Stomach smooth muscle (tissue), 2 donors: ENCODE measurements around the gene FAM53B.
A peak's percentile ranks its signal among the peaks of the same experiment; 100 is the strongest.

Source experiments
- H3K27ac ChIP-seq: one replicate; pipeline ENCODE4 v1.7.0; 2013; ENCODE audit warnings: mild to moderate bottlenecking, low read length, inconsistent platforms
- H3K27me3 ChIP-seq, 2 donors: one replicate each; pipeline ENCODE4 v1.7.0; 2013; ENCODE audit warnings: low read length in 2 of 2; ENCODE audit not compliant: insufficient read depth in 2 of 2, control insufficient read depth in 1 of 2
- H3K36me3 ChIP-seq, 2 donors: one replicate each; pipeline ENCODE4 v1.7.0; 2013; ENCODE audit warnings: low read length in 2 of 2; ENCODE audit not compliant: control insufficient read depth in 2 of 2, insufficient read depth in 2 of 2
- H3K4me1 ChIP-seq: one replicate; pipeline ENCODE4 v1.7.0; 2013; ENCODE audit warnings: low read length; ENCODE audit not compliant: control insufficient read depth, insufficient read depth
- H3K4me3 ChIP-seq, 2 donors: one replicate each; pipeline ENCODE4 v1.7.0; 2013; ENCODE audit warnings: low read length in 2 of 2
- H3K9ac ChIP-seq, 2 donors: one replicate each; pipeline ENCODE4 v1.7.0; 2013; ENCODE audit warnings: low read length in 2 of 2, mild to moderate bottlenecking in 1 of 2
- H3K9me3 ChIP-seq, 2 donors: one replicate each; pipeline ENCODE4 v1.7.0; 2013; ENCODE audit warnings: low read length in 2 of 2; ENCODE audit not compliant: control insufficient read depth in 2 of 2
- donor health status: healthy.
- donor health status: Pancreatic carcinoma.

FAM53B gene

GRCh38 chr10:124693801-124694416, 50.3 kb downstream of the FAM53B start:
- Histone ChIP-seq H3K27me3 (no peaks in the 10 kb centered on the region), H3K4me1 (peaks cover 26% of the 10 kb centered on the region), H3K9ac (peak overlapping the region in 1 of 2 donors; percentile 13), H3K9me3 (no peaks in the 10 kb centered on the region), H3K36me3 (peaks cover 3 to 10% of the 10 kb centered on the region in 2 donors), H3K4me3 (peak overlapping the region in 1 of 2 donors; percentile 8), H3K27ac (peak overlapping the region; percentile 24)

DNA sequence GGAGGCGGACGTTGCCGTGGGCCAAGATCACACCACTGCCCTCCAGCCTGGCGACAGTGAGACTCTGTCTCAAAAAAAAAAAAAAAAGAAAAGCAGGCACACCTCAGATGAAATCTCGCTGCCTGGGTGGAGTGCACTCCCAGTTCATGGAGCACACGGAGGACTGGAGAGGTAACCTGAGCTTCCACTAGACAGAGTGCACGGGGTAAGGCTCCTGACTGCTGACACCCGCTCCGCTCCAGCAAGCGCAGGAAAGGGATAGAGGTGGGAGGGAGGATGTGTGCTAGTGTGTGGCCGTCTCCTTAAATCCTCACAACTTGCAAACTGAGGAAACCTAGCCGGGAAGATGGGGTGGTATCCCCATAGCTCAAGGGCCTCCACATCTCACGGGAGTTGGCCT, 50.8 kb downstream of the FAM53B start:
- Histone ChIP-seq H3K4me3 (no peak overlapping the region), H3K36me3 (peaks cover 3 to 10% of the 10 kb centered on the region in 2 donors), H3K27ac (peak overlapping the region; percentile 24), H3K9ac (no peak overlapping the region), H3K27me3 (no peaks in the 10 kb centered on the region), H3K4me1 (peaks cover 22% of the 10 kb centered on the region), H3K9me3 (no peaks in the 10 kb centered on the region)

- peaks cover 15% of the 10 kb centered on the region for H3K4me1 ChIP-seq
- no peak overlapping the region for H3K27ac ChIP-seq
- no peak overlapping the region for H3K9ac ChIP-seq
Measured at GRCh38 chr10:124692100-124692446, 52.1 kb downstream of the FAM53B start.

DNA sequence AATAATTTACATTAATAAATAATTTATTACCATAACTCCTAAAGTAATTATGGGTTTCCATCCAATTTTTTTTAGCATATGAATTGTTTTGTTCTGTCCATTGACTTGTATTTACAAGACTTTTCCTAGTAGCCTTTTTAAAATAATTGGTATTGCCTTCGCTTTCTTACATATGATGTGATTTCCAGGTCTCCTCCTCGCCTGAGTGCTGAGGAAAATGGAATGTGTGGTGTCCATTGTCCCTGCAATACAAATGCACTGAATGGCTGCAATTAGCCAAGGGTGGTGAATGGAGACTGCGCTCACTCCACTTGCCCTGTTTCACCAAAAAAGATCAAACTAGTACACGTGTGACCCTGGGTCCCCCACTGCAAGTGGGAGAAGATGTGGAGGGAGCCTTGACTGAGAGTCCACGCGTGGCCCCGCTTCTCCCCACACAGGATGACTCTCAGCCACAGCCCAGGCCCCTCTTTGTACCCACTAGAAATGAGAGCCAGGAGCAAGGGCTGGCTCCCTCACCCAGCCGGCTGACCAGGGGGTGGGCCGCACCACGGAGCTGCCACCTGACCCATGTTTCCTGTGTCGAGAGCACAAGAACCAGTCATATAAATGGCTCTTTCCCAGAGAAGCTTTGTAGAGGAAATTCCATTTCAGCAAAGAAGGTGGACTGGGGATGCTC, 52.6 kb downstream of the FAM53B start:
- Histone ChIP-seq H3K9ac (no peak overlapping the region), H3K9me3 (no peaks in the 10 kb centered on the region), H3K36me3 (peaks cover 5 to 15% of the 10 kb centered on the region in 2 donors), H3K27ac (no peak overlapping the region), H3K27me3 (no peaks in the 10 kb centered on the region), H3K4me3 (no peak overlapping the region), H3K4me1 (peaks cover 16% of the 10 kb centered on the region)

More at GRCh38 chr10:124692100-124692446, 52.1 kb downstream of the FAM53B start:
- H3K36me3 ChIP-seq = peaks cover 3 to 13% of the 10 kb centered on the region in 2 donors
- H3K4me3 ChIP-seq = no peak overlapping the region
- no peaks in the 10 kb centered on the region for H3K9me3 ChIP-seq
- H3K27me3 ChIP-seq = no peaks in the 10 kb centered on the region

GRCh38 chr10:124691002-124691401, 53.2 kb downstream of the FAM53B start:
- peaks cover 8 to 16% of the 10 kb centered on the region in 2 donors for H3K36me3 ChIP-seq
- no peak overlapping the region for H3K9ac ChIP-seq
- no peaks in the 10 kb centered on the region for H3K27me3 ChIP-seq
- H3K4me1 ChIP-seq = peaks cover 16% of the 10 kb centered on the region
- H3K4me3 ChIP-seq = no peak overlapping the region
- H3K27ac ChIP-seq = no peak overlapping the region
- H3K9me3 ChIP-seq = no peaks in the 10 kb centered on the region

GRCh38 chr10:124689911-124690498, 54.2 kb downstream of the FAM53B start:
- no peaks in the 10 kb centered on the region for H3K9me3 ChIP-seq
- H3K9ac ChIP-seq = no peak overlapping the region
- H3K27ac ChIP-seq = no peak overlapping the region
- H3K27me3 ChIP-seq = no peaks in the 10 kb centered on the region
- H3K4me1 ChIP-seq = peaks cover 16% of the 10 kb centered on the region
- H3K36me3 ChIP-seq = peaks cover 8 to 15% of the 10 kb centered on the region in 2 donors
- no peak overlapping the region for H3K4me3 ChIP-seq

DNA sequence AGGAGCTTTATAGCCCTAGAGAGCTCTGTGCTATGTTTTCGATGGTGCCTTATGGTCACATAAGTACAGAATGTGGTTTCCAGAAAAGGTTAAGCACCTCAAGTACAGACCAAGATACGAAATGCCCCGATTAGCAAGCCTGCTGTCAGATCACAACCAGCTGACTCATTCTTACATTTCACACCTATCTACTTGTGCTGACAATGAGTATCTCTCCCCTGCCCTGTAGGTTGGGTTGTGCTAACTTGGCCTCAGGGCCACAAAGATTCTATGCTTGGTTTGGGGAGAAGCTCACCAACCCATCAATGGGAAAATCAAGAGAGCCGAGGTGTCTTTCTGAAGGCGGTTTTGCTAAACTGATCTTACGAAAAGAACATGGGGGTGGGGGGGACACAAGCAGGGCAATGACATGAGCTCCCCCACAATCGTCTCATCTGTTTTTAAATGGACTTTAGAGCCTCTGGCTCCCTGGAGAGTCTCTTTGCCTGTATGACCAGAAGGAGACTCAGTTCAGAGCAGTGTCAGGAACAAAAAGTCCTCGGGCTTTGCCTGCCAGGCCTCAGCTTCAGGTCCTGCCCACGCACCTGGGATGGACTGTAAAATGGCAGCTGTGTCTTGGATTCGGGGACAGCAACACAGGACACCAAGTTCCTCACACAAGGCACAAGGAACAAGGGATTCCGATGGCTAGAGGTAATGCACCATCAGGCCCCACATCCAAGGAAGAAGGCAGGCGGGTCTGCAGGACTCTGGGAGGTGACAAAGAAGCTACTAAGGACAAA, 55.1 kb downstream of the FAM53B start:
- Histone ChIP-seq H3K9ac (no peak overlapping the region), H3K27me3 (no peaks in the 10 kb centered on the region), H3K4me1 (peaks cover 12% of the 10 kb centered on the region), H3K4me3 (no peak overlapping the region), H3K36me3 (peaks cover 8 to 12% of the 10 kb centered on the region in 2 donors), H3K9me3 (no peaks in the 10 kb centered on the region), H3K27ac (no peak overlapping the region)

GRCh38 chr10:124688386-124688785, 55.8 kb downstream of the FAM53B start:
- H3K27ac ChIP-seq = no peak overlapping the region
- H3K4me3 ChIP-seq = no peak overlapping the region
- H3K9me3 ChIP-seq = no peaks in the 10 kb centered on the region
- H3K4me1 ChIP-seq = peaks cover 9% of the 10 kb centered on the region
- H3K27me3 ChIP-seq = no peaks in the 10 kb centered on the region
- peaks cover 8 to 12% of the 10 kb centered on the region in 2 donors for H3K36me3 ChIP-seq
- H3K9ac ChIP-seq = no peak overlapping the region

DNA sequence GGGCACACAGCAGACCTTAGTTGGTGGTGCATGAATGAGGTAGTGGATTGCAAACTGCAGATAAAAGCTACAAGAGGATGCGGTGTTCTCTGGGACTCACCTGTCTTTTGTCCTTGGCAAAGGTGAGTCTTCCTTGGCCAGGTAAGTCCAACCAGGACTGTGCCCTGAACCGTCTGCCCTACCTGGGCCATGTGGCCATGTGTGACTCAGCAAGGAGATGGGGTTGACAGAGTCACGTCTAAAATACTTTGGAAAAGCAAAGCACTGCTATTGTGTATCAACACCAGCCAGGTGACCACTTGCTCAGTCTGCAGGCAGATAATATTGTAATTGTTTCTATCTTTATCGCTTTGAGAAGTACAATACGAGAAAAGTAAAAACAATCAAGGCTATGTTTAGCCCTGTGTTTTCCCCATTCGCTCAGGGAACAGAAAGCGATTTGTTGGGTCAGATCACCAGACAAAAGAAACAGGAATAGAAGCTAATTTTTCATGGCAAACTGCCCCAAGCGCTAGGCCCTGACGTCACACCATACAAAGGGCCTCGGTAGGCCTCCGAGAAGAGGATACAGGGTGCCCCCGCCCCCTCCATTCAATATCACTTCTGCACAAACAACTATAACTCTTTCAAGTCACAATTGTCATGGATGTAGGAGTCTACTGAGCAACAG, 57.3 kb downstream of the FAM53B start:
- Histone ChIP-seq H3K27me3 (no peaks in the 10 kb centered on the region), H3K36me3 (peaks cover 8 to 15% of the 10 kb centered on the region in 2 donors), H3K4me1 (peaks cover 9% of the 10 kb centered on the region), H3K4me3 (no peak overlapping the region), H3K9ac (no peak overlapping the region), H3K9me3 (no peaks in the 10 kb centered on the region), H3K27ac (no peak overlapping the region)

- no peaks in the 10 kb centered on the region for H3K9me3 ChIP-seq
- no peak overlapping the region for H3K4me3 ChIP-seq
- no peak overlapping the region for H3K9ac ChIP-seq
- peaks cover 16 to 22% of the 10 kb centered on the region in 2 donors for H3K36me3 ChIP-seq
- H3K27me3 ChIP-seq = no peaks in the 10 kb centered on the region
- no peak overlapping the region for H3K27ac ChIP-seq
- H3K4me1 ChIP-seq = peaks cover 9% of the 10 kb centered on the region
Measured at GRCh38 chr10:124685261-124685660, 58.9 kb downstream of the FAM53B start.
